Renal cortical epithelial cell (primary cell): ENCODE results near the gene SLC50A1. TPM values are rescaled to one million over a fixed set of nuclear protein-coding genes. Genes with fewer than 3 reads are reported as not detected.
"Not testable (repeated sequence)": the region's sequence is repeated elsewhere in the genome, so short reads cannot be mapped to it uniquely, and the experiment has no call there.

ENCODE experiments used
- DNase-seq: peaks from one replicate; pipeline ENCODE4 v3.0.0-alpha.2; 2011; ENCODE audit warnings: low read depth
- total RNA-seq: library from RNA; depleted of rRNA; stranded (reverse); fragments of >200 nt; gene quantifications from 2 replicates; pipeline ENCODE4 v1.2.3, GENCODE V29; 2014

Gene SLC50A1
- total RNA-seq, 1 donor from 2014 or later: 16.7 TPM

DNA sequence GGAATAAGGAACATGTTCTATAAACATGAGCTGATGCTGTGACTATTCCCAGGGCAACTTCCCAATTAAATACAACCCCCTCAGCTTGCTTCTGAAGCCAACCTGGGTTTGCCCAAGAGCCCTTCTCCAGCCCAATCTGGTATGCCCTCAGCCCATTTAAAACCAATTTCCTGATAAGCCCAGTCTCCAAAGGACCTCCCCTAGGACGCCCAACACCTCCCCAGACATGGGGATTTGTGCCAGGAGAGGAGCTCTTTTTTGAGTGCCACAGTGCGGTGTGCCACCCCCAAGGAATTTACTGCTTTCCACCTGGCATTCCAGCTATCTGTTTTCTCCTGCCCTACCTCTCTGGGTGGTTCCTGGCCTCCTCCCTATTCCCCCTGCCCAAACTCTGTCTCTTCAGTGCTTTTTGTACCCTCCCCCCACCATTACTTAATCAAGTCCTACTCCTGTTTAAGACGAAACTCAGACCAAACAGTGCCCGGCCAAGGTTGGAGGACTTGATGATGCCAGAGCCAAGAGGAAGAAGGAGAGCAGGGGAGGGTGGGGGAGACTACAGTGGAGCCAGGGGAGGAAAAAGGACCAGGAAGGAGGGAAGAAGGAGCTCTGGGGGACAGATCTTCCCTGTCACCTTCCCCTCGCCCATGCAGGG, 19.4 kb upstream of the SLC50A1 start:
- DNase-seq: no peak

GRCh38 chr1:155117610-155118009, 18.0 kb upstream of the SLC50A1 start:
- DNase-seq: no peak

GRCh38 chr1:155118090-155118489, 17.6 kb upstream of the SLC50A1 start:
- not testable (repeated sequence) for DNase-seq

GRCh38 chr1:155120253-155120652, 15.4 kb upstream of the SLC50A1 start:
- DNase-seq: no peak

DNA sequence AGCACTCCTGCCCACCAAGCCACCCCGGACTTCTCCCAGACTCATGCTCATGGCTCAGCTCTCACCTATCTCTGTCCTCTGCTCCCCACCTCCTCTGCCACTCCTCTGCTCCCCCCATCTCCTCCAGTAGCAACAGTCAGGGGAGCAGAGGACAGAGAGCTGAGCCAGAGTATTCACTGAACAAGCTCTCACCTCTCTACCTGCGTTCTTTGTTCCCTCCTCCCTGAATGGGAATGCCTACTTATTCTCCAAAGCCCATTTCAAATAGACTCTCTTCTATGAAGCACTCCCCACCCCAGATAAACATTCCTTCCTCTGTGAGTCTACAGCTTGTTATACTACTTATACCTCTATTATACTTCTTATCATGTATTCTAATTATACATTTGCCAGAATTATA, 14.4 kb upstream of the SLC50A1 start:
- no peak for DNase-seq

- no peak for DNase-seq
These were observed 13.3 kb upstream of the SLC50A1 start for GRCh38 chr1:155122308-155122707.

DNA sequence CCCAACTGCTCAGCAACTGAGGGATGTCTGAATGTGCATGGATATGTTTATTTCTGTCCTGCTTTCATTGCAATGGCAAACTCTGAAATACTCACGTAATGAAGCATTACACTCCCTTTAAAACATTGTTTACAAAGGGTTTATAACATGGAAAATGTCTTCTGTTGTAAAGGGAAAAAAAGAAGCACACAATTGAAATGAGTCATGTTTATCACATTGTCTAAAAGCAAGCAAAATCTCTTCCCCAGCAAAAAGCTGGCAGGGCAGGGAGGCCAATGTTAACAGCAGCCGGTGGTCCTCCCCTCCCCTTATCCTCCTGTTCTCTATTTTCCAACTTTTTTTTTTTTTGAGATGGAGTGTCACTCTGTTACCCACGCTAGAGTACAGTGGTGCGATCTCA, 11.9 kb upstream of the SLC50A1 start:
- DNase-seq: peak; percentile 75

DNA sequence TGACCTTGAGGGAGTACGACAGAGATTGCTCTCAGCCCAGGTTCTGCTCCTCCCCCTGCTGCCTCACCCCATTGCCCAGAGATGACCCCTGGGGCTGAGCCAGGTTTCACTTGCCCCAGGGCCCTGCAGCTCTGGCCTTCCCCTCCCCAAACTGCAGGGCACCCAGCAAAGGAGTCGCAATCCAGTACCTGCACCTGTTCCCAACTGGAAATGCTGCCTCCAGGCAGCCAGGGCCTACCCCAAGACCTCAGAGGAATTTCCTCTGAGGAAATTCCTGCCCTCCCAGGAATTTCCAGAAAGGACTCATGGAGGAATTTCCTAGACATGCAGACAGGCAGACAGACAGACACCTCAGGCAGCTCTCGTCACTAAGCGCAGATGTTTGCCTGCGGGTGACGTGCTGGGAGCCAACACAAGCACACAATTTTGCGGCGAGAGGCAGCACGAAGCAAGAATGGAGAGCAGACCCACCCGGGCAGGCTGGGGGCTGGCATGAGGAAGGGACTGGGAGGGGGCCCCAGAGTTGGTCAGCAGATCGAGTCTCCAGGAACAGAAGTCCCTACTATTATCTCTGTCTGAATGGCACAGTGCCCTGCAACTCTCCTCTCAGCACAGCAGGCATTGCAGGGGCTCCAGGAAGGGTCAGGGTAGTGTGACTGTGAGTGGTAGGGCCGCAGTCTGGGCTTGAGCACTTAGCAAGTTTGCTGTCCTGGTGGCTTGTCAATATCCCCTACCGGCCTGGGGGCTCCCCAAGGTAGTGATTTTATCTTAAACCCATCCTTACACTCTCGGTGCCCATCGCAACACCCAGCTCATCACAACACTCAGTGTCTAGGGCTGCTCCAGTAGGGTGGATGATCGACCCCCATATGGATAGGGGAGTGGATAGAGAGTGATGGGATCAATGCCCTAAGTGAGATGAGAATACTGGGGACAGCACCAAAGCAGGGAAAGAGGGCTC, 10.9 kb upstream of the SLC50A1 start:
- DNase-seq: peak; percentile 91

DNA sequence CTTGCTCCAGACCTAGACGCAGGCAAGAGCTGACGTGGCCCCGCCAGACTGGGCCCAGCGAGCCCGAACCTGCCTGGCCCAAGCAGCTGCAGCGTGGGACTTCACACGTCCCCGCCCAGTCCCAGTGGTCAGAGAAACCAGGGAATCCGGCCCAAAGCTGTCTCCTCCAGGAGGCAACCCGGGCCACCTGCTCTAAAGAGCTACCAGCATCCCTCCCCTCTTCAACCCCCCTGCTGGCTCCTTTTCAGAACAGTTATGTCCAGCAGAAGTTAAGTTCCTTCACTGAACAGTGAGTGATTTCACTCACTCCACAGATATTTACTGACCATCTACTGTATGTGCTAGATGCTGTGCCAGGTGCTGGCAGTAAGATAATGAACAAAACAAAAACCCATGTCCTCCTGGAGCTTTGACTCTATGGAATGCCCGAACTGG, 10.1 kb upstream of the SLC50A1 start:
- DNase-seq: no peak

- no peak for DNase-seq
These were observed 9.6 kb upstream of the SLC50A1 start for GRCh38 chr1:155125946-155126555.

GRCh38 chr1:155126556-155127104, 9.0 kb upstream of the SLC50A1 start:
- DNase-seq: peak; percentile 80

DNA sequence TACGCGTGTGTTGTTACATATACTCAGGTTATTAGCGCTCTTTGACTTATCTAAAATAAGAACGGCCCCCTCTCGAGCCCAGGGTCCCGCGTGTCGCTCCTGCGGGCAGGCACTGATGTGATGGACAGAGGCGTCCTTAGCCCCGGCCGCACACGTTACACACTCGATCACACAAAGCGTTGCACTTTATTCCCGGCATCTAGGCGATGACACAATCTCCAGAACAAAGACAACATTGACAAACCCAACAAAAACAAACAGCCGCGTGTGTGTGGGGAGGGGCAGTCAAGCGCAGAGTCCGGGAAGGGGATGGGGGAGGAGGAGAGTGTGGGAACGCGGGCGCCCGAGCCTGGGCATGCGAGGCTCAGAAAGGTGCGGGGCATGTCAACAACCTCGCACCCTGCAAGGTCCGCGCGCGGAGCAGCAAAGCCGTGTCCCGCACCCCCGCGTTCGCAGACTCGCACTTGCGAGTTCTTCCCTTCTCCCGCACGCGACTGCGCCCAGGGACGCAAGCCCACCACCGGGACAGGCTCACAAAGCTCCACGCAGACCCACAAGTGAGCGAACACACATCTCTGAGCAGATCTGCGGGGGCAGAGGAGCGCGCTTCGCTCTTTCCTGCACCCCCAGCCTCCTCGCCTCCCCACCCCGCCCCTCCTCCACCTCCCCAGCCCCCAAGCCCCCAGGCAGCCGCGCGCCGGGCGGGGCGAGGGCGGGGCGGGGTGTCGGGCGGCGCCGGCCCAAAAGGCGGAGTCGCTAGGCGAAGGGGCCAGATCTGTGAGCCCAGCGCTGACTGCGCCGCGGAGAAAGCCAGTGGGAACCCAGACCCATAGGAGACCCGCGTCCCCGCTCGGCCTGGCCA, 8.3 kb upstream of the SLC50A1 start, which contains the start of gene EFNA1:
Gene EFNA1 (plus strand): TSS at position 772 of the 862 bp plus-strand sequence. CDS start 102 bp downstream, outside the sequence.
- peak; percentile 96 for DNase-seq

DNA sequence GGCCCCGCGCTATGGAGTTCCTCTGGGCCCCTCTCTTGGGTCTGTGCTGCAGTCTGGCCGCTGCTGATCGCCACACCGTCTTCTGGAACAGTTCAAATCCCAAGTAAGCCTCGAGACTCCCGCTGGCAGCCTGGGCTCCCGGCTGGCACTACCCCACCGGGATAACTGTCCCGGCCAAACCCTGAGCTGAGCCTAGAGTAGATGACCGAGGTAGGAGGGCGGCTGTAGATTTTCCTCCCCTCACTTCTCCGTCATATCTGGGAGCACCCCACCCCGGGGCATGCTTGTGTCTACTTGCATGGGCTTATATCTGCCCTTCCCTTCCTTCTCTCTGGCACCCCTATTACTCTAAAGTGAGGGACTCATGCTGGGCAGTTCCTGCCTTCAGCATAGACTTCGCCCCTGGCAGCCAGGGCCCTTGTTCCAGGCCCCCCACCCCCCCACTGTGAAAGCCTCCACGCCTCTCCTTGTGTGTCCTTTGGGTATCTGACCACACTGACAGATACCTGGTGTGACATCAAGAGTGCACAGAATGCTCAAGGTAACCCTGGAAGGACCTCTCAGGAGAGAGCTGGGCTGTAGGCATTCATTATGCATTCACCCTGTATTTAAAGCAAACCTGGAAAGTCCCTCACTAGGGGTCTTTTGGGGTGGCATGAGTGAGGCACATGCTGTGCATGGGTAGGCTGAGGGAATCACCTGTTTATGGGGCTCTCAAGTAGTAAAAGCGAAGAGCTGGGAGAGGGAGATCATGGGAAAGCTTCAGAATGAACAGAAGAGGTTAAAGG, 7.5 kb upstream of the SLC50A1 start:
- DNase-seq: no peak

- DNase-seq: peak; percentile 62
These were observed 6.7 kb upstream of the SLC50A1 start for GRCh38 chr1:155128755-155129473.

DNA sequence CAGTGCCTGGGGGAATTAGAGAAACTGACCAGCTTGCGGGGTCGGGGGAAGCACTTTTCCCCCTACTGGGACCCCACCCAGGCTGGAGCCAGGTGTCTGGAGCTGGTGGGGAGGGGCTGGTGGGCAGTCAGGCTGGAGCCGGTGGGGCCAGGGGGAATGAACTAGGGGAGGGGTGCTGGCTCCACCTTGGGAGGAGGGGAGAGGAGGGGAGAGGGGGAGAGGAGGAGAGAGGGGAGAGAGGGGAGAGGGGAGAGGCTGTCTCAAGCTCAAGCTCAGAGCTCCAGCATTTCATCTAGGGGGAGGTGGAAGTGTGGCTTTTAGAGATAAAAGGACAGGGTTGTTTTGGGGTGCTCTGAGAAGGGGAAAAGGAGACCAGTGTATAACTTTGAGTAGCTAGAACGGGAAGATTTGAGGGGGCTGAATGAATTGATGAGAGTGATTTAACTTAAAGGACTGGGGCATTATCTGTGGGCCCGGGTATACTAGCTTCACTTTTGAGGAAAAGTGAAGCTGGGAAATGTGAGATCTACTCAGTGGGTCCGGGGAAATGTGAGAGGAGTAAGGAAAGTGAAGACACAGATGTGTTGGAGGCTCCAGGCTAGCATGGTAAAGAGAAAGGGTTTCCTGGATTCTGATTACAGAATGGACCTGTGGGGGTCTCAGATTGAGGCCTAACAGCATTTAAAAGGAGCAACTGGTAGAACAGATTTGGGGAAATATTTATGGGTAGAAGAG, 5.2 kb upstream of the SLC50A1 start:
- DNase-seq: no peak

DNA sequence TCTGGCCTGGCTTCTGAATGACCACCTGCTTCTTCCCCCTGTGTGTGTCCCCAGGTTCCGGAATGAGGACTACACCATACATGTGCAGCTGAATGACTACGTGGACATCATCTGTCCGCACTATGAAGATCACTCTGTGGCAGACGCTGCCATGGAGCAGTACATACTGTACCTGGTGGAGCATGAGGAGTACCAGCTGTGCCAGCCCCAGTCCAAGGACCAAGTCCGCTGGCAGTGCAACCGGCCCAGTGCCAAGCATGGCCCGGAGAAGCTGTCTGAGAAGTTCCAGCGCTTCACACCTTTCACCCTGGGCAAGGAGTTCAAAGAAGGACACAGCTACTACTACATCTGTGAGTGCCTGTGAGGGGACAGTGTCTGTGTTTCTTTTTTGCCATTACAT, 4.4 kb upstream of the SLC50A1 start:
- no peak for DNase-seq

DNA sequence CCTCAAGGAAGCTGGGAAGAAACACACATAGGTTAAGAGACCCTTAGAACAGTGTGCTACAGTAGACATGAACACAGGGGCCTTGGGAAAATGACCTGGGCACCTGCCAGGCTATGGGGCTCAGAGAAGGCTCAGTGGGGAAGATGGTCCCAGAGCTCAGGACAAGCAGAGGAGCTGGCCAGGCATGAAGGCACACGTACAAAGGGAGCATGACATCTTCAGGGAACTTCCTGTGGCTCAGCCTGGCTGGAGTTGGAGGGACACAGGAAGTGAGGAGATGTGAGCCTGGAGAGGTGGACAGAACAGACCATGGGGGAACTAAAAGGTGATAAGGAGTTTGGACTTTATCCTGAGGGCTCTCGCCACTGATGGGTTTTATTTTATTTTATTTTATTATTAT, 3.8 kb upstream of the SLC50A1 start:
- DNase-seq: no peak

DNA sequence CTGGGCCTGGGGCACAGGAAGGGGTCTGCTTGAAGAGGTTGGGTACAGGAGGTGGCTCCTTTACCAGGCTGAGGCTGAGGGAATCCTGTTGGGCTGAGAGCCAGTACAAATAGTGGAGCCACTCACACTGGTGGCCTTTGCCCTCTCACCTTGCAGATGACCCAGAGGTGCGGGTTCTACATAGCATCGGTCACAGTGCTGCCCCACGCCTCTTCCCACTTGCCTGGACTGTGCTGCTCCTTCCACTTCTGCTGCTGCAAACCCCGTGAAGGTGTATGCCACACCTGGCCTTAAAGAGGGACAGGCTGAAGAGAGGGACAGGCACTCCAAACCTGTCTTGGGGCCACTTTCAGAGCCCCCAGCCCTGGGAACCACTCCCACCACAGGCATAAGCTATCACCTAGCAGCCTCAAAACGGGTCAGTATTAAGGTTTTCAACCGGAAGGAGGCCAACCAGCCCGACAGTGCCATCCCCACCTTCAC, 1.8 kb upstream of the SLC50A1 start:
- DNase-seq: no peak

GRCh38 chr1:155134322-155134721, 1.3 kb upstream of the SLC50A1 start:
- DNase-seq: no peak
